OCI-M1 (cell line): ENCODE measurements around the gene DNAI2.
"Not testable (repeated sequence)": the region's sequence is repeated elsewhere in the genome, so short reads cannot be mapped to it uniquely, and the experiment has no call there.

Experiments
- DNase-seq: peaks from one replicate; lab custom pipeline; 2025; lab: John Stamatoyannopoulos, UW

Gene DNAI2

DNA sequence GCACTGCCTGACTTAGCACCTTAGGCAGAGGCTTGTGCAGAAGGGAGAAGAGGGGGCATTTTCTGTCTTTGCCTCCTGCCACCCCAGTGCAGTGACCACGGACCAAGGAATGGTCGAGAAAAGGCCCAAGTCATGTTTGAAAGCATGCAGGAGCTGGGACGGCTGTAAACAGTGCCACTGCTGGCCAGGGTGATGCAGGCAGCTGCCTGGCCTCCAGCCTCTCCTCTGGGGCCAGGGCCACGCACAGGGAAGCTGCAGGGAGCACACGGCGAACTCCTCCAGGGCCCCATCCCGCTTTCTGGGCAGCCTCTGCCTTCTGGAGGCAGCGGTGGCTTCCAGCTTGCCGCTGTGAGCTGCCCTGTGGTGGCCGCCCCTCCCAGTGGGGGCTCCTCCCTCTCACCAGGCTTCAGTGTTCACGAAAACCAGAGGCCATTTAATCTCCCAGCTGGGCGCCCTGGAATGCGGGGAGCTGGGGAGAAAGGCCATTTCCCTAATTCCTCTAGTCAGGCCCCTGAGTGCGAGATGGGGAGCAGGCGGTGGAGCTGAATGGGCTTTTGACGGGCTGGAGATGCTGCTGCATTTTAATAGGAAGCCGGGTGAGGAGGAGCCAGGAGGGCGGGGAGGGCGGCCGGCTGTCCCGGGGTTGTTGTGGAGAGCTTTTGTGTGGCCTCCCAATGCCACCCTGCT, 28.7 kb upstream of the DNAI2 start:
- DNase-seq = no peak

DNA sequence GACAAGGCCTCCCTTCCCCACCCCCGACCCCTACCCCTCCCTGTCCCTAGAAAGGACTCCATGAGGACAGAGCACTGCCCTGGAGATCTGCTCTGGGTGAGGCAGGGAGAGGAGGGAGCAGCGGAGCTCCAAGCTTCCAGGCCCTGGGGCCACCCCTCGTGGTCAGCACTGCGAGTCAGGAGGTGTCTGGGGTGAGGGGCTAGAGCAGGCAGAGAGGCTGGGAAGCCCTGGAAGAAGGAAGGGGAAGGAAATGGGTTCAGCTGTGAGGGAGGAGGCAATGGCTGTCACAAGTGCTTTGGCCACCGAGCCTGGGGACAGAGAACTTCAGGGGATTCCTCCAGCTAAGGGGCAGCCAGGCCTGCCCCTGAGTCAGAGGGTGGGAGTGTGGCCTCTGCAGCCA, 28.2 kb upstream of the DNAI2 start:
- no peak for DNase-seq

DNA sequence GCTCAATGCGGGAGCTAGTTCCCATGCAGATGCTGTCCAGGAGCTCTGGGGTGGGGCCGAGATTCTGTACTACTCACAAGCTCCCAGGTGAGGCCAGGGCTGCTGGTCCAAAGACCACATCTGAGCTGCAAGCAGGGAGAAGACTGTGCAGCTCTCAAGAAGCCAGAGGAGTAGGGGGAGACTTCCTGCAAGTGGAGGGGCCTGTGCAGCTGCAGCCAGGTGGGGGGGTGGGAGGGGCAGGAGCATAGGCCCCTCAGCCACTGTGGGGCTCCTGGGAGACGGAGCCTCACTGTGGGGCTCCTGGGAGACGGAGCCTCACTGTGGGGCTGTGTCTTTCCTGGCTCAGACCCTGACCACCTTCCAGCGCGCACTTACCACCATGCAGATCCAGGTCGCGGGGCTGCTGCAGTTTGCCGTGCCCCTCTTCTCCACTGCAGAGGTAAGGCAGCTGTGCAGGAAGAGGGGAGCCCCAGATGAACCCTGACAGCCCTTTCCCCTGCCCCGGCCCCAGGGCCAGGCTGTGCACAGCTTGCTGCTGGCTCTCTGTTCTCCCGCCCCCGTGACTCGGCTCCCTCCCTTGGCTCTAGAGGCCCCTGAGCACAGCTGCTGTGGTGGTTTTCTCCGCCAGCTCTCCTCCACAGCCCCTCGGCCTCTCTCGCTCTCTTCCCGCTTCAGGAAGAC, 24.3 kb upstream of the DNAI2 start:
- no peak for DNase-seq

DNA sequence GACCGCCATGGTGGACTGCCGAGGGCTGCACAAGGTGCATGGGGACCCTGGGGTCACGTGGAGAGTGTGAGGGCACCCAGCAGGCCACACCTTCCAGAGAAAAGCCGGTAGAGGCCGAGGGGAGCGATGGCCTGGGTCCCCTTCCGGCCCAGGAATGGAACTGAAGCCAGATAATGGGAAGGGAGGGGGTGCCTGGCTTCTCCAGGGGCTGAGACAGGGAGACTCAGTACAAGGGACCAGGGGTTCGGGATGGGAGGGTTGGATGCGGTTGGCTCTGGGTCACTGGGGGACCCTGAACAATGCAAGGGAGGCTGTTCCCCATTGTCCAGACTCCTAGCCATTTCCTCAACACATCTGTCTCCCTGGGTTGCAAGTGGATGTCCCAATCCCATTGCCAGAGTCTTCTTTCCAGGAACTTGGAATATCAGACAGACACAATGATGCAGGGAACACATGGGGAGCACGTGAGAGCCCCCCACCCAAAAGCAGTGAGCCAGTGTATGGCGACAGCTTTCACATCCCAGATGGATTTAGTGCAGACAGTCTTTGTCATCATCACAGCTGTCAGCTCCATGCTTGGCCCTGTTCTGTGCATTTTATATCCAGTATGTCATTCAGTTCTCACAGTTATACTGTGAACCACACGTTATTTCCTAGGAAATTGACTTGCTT, 23.6 kb upstream of the DNAI2 start:
- DNase-seq = no peak

DNA sequence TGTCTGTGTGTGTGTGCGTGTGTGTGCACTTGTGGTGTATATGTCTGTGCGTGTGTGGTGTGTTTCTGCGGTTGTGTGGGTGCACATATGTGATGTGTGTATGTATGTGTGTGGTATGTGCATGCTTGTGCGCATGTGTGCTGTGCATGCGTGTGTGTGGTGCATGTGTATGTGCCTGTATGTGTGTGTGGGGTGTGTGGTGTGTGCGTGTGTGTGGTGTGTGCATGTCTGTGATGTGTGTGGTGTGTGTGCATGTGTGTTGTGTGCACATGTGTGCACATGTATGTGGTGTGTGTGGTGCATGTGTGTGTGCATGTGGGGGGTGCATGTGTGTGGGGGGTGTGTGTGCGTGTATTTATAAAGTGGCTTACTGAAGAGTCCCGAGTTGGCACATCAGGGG, 23.0 kb upstream of the DNAI2 start:
- no peak for DNase-seq

DNA sequence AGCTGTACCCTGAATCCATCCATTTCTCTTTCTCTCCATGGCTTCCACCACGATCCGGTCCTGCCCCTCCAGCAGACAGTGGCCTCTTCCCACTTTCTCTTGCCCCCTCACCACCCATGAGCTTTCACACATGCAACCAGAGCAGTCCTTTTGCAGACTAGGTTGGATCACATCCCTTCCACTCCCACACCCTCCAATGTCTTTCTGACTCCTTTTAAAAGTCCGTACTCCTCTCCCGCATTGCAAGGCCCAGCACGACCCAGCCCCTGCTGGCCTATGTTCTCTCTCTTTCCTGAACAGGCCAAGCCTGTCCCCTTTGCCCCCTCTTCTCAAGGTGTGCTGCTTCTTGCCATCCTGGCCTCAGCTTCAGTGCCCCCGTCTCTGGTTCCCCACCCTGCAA, 22.5 kb upstream of the DNAI2 start:
- DNase-seq = no peak

DNA sequence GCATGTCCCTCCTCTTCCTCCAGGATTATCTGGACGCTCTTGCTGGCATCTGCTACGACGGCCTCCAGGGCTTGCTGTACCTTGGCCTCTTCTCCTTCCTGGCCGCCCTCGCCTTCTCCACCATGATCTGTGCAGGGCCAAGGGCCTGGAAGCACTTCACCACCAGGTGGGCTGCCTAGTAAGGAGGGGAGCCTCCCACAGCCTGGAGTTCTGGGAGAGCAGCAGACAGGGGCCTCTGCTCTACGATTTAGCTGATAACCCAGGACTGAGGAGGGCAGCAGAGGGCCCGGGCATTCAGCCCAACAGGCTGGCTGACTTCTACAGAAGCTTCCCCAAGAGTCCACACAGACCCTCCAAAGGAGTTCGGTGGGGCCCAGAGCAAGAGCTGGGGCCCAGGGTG, 21.8 kb upstream of the DNAI2 start:
- no peak for DNase-seq

DNA sequence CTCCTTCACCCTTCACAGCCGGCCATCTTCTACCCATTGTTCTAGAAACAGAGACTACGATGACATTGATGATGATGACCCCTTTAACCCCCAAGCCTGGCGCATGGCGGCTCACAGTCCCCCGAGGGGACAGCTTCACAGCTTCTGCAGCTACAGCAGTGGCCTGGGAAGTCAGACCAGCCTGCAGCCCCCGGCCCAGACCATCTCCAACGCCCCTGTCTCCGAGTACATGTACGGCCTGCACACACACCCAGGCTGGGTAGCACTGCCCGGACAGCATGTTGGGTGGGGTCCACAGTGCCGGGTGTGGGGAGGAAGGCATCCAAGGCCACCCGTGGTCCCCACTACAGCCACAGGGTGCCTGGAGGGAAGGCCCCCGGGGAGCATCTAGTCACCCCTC, 21.0 kb upstream of the DNAI2 start:
- no peak for DNase-seq

DNA sequence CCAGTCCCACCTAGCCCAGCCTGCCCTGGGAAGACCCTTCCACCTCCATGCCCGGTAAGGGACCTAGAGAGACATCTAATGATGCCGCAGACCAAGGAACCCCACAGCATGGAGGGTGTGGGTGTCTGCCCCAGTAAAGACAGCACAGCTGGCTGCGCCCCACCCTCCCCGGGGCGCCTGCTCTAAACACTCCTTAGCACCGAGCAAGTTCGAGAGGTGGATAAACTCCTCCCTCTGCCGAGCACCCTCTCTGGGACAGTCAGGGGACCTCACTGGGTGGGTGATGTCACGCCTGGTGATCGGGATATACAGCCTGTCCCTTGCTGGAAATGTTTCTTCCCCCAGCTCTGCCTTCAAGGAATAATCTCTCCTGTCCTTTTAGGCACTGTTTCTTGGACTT, 16.7 kb upstream of the DNAI2 start:
- no peak for DNase-seq

DNA sequence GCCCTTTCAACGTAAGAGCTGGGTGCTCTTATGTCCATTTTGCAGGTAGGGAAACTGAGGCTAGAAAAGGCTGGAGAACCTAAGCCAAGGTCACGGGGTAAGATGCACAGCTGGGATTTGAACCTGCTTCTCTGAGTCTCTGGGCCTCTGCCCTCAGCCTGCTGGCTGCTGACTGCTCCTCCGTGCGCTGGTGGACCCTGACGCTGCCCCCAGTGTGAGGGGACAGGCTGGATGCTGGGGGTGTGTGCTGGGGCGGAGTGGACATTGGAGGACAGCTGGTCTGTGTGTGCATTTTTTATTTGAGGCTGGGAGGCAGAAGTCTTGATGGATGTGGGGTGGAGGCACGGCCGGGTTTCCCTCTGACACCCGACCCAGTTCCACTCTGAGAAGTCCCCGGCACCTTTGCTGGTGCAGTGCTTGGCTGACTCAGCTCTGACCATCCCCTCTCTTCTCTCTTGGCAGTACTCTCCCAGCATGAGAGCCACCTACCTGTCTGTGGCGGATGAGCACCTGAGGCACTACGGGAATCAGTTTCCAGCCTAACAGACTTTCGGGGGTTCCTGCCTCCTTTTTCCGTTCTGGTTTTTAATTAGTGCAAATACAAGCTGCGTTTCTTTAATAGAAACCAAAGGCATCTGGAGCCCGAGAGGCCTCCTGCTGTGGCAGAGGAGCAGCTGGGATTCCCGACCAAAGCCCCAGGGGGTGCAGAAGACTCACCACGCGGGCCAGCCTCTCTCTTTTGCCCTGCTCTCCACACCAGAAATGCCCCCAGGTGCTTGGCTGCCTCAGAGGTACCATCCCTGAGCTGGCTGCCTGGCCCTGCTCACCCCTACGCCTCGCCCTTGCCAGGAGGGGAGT, 14.1 kb upstream of the DNAI2 start:
- no peak for DNase-seq

DNA sequence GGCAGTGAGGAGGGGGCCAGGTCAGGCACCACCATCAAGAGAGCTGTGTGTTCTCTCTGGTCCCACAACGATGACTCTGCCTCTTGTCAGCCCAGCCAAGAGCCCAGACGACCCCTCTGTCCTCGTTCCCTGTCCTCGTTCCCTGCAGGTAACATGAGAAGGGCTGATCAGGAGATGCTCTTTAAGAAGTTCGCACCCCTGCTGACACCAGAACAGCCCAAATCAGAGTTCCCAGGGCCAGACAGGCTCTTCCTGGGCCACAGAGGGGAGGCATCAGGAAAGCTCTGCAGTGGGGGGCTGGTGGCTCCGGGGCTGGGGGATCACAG, 13.5 kb upstream of the DNAI2 start:
- no peak for DNase-seq

DNA sequence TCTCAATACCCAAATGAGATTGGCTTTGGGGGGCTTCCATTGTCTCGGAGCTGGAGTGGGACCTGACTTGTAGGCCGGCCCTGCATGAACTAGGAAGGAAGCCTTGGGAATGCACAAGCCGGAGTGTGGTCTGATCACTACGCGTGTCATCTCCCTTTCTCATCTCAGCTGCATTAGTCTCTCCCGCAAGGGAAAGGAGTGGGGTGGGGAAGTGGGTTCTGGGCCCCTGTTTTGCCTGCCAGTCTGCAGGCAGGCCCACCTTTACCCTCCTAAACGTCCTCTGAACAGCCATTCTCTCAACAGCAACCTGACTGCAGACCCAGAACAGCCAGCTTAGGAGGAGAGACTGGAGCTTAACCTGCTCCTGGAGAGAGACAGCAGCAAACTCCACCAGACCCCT, 11.4 kb upstream of the DNAI2 start:
- DNase-seq = no peak

DNA sequence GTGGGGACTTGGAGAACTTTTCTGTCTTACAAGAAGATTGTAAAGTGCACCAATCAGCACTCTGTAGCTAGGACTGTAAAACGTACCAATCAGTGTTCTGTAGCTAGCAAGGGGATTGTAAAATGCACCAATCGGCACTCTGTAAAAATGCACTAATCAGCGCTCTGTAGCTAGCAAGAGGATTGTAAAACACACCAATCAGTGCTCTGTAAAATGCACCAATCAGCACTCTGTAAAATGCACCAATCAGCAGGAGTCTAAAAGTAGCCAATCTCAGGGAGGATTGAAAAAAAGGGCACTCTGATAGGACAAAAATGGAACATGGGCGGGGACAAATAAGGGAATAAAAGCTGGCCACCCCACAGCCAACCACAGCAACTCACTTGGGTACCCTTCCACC, 7.0 kb upstream of the DNAI2 start:
- DNase-seq = not testable (repeated sequence)

DNA sequence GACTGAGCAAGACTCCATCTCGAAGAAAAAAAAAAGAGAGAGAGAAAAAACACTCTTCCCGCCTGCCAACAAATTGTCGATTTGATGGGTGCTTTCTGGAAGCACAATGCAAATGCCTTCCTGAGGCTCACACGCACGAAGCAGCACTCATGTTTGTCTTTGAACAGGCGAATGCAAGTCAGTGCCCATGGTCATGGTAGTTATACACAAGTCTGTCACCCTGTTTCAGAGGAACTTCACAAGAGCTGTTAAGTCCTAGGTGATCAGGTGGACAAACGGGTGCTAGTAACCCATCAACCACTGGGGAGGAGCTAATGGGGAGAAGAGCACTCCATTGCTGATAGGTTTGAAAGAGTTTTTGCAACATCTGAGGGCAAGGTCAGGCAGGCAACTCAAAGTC, 6.5 kb upstream of the DNAI2 start:
- no peak for DNase-seq

DNA sequence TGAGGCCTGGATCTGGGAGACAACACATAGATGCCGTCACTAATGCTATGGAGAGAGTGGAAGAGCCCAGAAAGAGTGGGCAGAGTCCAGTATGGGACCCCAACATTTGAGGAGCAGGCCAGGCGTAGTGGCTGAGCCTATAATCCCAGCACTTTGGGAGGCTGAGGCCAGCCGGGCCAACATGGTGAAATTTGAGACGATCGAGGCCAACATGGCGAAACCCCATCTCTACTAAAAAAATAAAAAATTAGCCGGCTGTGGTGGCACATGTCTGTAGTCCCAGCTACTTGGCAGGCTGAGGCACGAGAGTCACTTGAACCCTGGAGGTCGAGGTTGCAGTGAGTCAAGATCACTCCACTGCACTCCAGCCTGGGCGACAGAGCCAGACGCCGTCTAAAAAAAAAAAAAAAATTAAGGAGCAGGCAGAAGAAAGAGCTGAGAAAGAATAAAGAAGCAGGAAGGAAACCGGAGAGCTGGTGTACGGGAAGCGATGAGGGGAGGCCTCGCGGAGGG, 6.0 kb upstream of the DNAI2 start:
- no peak for DNase-seq

DNA sequence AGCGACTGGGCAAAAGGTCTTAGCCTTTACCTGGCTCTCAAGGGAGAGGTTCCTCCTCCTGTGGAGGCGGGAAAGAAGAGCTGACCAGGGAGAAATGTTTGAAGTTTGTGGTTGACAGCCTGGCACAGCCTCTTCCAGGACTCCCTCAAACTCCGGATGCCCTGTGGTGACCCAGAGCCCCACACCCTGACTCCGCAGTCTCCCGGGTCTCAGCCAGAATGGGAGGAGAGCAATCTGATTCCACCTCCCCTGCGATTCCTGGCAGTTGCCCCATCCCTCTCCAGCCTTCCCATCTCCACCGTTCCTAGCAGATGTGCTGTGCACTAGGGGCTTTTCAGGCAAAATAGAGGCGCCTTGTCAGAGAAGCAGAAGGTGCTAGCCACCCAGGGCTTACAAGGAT, 5.5 kb upstream of the DNAI2 start:
- DNase-seq = no peak

DNA sequence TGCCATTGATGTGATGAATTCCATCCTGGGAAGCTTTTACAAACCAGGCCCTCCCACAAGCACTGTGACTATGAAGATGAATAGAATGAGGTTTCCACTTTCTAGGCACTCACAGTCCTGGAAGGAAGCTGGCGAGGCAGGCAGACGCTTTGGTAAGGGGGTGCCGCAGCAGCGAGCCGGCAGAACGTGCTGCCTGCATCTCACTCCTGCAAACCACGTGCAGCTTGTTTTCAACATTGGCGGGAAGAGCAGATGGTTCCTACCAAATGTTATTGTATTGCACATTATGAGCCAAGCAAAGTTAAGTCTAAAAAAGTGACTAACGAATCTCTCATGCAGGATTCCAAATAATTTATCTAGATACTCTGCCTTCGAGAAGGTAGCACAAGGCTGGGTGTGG, 3.7 kb upstream of the DNAI2 start:
- DNase-seq = no peak

DNA sequence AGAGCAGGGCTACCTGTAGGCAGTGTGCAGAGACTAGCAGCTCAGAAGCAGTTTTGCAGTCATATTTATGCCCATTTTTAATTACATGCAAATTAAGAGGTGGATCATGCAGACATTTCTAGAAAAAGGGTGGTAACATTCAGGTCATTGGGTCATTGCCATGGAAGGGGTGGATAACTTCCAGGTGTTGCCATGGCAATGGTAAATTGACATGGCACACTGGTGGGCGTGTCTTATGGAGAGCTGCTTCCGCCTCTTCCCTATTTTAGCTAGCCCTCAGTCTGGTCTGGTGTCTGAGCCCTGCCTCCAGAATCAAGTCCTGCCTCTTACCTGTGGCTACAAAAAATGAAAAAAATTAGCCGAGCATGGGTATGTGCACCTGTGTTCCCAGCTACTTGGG, 2.8 kb upstream of the DNAI2 start:
- peak; percentile 44 for DNase-seq

DNA sequence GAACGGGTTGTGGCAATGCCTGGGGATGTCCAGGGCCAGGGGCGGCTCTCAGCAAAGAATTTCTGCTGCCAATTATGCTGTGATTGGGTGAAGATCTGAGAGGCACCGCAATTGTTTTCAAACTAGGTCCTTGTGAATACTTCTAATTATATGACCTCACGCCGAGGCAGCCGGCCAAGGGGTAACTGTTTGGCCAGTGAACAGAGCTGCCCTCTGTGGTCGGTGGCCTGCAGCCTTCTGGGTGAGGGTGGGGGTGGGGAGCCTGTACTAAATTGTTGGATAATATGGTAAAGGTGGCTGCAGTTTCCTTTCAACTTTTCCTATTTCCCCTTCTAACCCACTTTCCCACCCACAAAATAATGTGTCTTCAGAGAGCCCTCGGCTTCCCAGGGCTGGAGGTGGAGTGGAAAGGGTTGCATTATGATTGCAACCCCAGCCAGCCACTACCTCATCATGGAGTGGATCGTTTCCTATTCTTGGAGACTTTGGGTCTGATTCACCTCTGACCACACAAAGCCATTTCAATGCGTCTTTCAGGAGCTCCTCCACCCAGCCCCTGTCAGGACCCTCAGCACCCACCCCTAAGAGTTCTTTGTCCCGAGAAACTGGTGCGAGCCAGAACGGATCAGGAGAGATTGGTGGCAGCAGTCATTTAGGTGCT, 2.0 kb upstream of the DNAI2 start:
- no peak for DNase-seq

DNA sequence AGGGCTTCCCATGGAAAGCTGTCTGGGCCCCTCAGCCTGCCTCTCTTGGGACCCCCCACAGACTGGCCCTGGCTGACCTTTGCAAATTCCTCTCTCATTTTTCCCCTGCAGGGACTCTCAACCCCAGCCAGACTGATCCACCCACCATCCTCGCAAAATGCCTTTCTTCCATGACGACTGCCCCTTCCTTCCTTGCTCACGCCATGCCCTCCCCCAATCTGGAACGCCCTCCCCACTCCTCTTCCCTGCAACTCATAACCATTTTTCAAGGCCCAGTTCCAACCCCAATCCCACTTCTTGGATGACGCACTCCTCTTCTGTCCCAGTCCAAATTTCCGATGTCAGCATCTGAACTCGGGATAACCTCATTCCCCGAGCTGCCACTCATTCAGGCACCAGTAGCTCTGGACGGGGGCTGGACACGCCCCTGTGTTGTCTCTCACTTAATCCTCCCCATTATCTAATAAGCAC, 1.3 kb upstream of the DNAI2 start:
- no peak for DNase-seq

DNA sequence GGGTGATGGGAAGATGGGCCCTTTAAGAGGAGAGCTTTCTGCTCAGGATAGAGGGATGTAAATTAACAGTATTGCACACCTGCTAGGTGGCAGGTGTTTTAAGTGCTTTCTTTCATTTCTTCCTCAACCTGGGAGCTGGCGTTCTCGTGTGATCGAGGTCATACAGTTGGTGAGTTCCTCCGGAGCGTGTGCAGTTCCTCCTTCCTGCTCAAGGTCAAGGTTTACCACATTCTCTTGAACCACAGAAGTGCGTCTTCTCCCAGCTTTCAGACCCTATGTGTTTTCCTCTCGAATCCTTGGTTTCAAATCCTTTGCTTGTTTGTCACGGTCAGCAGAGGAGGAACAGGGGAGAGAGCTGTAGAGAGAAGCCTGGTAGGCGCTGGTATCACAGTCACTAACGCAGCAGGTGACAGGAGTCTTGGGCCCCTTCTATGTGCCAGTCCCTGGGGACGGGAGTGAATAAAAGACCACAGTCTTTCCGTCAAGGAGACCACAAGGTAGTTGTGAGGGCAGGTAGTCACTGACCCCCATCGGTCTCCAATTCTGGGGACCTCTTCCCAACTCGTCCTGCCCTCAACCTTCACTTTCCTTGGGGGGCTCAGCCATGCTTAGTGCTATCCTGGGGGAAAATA, 791 bp downstream of the DNAI2 start:
- DNase-seq = no peak
